ENCODE measurements around the gene STK24.
"Not testable (repeated sequence)": the region's sequence is repeated elsewhere in the genome, so short reads cannot be mapped to it uniquely, and the experiment has no call there.

STK24 gene

DNA sequence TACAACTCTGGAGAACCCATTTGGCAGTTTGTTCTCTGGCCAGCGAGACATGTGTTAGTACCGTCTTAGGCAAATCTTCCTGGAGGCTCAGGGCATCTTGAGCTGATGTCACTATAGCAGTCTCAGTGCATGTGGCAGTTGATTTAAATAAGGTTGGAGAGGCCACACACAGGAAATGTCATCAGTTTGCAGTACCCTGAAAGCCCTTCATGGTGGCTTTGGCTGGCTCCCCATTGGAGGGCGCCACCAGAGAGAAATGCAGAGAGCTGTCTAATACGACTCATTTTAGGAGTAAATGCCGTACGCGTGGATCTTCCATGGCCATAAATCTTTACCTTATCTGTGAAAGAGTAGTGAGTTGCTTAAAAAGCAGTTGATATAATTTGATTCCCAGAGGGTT, 163.1 kb downstream of the STK24 start:
- no peak for FAIRE-seq
- no peak for DNase-seq (ENCODE audit: low spot score)

DNA sequence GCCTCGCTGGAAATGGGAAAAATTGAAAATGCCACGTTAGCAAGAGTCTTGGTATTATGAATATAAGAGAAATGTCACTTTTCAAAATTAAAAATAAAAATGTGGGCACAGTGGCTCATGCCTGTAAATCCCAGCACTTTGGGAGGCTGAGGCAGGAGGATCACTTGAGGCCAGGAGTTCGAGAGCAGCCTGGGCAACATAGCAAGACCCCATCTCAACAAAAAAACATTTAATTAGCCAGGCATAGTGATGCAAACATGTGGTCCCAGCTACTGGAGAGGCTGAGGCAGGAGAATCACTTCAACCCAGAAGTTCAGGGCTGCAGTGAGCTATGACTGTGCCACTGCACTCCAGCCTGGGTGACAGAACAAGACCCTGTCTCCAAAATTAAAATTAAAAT, 163.6 kb downstream of the STK24 start:
- not testable (repeated sequence) for FAIRE-seq; DNase-seq (ENCODE audit: low spot score)

DNA sequence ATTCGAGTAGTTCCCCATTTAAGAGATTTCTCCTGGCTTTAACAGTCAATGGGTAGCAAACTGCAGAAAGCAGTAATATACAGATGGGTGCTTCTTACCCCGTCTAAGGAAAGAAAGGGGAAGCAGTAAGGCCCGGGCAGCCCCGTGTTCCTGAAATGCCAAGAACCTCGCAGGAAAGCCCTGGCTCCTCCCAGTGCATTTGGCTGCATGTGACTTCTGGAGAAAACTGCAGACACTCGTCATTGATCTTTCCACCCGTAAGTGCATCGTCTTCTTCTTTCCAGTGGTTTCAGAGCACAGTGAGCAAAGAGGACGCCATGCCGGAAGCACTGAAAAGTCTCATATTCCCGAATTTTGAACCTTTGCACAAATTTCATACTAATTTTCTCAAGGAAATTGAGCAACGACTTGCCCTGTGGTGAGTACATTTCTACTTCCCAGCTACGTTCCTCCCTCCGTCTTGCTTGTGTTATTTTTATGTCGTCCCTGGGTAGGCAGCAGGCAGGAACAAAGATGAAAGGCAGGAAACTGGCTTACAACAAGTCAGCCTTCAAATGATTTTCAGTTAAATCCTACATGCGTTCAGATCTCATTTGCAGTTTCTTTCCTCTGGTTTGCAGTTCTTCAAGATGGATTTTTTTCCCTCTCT, 165.2 kb downstream of the STK24 start:
- FAIRE-seq: no peak
- no peak for DNase-seq (ENCODE audit: low spot score)

DNA sequence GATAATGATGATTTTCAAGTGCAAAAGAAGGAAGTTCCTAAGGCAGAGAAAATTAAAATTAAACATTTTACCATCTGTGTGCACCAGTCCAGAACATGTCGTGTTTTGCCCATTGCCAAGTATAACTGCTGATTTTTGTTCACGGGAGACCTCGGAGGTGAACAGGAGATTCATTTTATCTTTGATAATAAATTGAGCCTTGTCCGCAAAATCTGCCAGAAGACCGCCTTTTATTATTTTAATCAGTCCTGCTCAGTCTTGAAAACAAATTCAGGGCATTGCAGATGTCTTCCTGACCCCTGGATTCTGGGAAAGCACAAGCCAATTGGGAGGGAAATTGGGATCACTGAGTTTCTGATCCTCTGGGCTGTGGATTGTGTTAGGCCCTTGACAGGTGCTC, 165.9 kb downstream of the STK24 start:
- no peak for DNase-seq (ENCODE audit: low spot score)
- no peak for FAIRE-seq

DNA sequence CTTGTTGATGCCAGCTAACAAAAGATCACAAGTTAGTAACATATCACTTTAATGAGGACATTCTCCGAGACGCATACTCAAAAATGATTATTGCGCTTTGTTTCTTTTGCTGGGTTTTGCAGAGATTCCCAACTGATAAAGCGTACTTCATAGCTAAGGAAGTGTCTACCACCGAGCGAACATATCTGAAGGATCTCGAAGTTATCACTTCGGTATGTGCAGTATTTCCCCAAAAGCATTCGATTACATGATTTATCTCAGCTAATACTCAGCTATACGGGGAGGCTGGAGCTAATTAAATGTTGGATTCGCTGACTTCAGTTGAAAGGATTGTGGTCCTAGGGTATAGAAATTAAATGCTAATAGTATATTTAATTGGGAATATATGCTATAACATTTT, 166.3 kb downstream of the STK24 start:
- DNase-seq (ENCODE audit: low spot score) (no peak), FAIRE-seq (no peak)

DNA sequence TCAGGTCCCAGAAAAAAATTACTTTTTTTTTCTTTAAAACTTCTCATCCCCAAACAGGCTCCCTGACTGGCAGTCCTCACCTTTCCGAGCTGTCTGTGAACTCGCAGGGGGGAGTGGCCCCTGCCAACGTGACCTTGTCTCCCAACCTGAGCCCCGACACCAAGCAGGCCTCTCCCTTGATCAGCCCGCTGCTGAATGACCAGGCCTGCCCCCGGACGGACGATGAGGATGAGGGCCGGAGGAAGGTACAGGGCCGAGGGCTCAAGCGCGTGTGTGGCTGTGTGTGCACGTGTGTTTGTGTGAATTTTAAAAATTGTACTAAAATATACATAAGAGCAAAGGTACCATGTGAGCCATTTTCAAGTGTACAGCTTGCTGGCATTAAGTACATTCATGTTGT, 167.6 kb downstream of the STK24 start:
- no peak for FAIRE-seq
- no peak for DNase-seq (ENCODE audit: low spot score)

DNA sequence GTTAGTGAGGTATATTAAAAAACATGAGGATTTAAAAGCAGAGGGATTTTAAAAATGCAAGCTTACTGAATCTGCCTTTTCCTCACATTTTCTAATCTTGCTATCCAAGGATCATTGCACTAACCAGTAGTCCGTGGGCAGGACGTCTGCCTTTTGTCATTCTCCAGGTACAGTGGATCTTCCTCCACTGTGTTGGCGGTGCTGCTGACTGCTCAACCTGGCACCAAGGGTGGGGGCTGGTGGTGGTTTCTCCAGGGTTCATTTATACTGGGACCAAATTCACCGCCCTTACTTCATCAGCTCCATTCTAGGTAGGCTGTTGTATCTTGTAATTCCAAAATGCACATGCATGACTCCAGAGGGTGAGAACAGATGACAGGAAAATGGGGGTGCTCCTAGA, 169.3 kb downstream of the STK24 start:
- FAIRE-seq: no peak
- DNase-seq (ENCODE audit: low spot score): no peak

DNA sequence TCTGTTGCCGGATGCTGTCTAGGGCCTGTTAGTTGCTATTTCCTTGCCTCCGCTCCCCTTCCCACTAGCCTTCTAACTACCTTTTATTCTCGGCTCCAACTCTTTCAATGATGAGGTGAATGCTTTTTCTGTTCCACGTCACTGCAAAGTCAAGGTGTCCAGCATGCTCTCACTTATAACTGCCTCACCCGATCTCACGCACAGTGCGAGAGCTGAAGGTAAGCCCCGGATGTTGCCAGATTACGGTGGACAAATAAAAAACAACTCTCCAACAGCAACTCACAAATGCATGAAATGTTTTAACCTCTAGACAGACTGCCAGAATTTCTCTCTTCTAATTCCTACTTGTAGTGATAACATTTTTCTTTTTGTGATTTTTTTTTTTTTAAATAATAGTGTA, 169.9 kb downstream of the STK24 start:
- no peak for DNase-seq (ENCODE audit: low spot score)
- FAIRE-seq: no peak

DNA sequence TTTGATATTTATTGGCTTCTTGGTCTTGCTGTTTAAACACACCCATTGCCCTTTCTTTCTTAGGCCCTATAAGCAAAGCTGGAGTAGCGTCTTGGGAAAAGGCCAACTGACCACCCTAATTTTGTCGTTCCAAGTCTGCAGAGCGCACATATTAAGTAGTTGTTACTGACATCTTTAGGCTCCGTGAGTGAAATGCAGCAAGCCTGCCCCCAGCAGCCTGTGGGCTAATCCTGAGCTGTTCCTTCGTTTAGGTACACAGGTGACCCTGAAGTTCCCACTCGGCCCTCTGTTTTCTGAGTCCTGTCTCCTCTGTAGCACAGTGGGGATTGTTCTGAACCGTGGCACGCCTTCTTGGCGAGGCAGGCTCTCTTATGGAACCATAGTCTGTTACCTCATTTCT, 170.5 kb downstream of the STK24 start:
- no peak for FAIRE-seq

DNA sequence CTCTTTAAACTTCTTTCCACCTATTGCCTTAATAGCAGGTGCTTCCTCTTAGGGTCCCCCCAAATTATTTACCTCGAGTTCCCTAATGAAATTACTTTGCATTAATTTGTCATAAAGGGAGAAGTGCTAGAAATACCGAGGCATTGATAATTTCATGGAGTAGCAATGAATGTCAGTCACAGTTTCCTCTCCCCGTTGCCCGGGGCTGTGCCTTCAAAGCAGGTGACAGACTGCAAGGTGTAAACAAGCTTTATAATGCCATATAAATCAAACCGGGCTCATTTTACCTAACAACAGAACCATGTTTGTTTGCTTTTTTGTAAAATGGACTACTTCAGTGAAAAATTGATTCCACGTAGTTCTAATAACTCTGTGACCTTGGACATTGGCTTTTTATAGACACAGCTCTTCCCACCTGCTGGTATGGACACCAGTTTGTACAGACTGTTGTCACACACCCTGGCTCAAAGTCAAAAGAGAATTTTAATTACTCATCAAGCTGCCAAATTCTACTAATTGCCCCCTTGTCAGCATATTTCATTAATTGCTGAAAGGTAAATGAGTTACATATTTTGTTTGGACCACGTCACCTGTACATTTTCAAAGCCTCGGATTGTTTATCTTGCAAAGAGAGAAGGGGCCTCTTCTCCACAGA, 171.1 kb downstream of the STK24 start:
- FAIRE-seq (no peak), DNase-seq (ENCODE audit: low spot score) (no peak)

More for the DNA sequence above, 170.5 kb downstream of the STK24 start:
- no peak for DNase-seq (ENCODE audit: low spot score)

DNA sequence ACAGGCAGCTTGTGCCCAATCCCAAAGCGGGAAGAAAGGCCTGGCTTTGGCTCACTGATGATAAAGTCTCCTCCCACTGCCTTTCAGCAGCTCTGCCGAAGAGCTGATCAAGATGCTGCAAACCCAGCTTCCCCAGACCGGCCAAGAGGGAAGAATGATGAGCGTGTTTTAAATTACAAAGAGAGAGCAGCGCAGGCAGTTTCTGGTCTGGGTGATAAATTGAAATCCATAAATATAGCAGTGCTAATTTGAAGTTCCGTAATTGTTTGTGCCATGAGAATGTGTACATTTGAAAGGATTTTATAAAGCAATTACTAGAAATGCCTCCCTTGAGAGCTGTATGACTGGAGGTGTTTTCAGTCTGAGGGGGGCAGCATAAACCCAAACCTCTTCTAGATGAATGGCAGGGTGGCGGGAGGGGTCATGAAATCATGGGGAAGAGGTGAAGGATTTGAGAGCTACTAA, 171.8 kb downstream of the STK24 start:
- DNase-seq (ENCODE audit: low spot score): no peak
- no peak for FAIRE-seq

DNA sequence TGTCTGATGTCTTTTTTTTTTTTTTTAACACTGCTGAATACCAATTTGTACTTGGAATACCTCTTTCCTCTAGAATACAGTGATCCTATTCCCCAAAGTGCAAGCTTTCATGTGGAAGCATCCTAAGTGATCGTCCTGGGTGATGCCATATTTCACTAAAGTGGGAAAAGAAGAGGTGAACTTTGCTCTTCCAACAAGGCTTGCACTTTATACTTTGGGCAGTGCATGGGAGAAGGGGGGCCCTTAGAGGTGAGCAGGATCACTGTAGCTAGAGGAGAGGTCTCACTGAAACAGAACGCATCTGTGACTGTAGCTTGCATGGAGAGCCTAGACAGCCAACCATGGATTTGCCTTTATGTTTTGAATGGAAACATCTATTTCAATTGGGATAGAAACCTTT, 173.8 kb downstream of the STK24 start:
- no peak for FAIRE-seq

DNA sequence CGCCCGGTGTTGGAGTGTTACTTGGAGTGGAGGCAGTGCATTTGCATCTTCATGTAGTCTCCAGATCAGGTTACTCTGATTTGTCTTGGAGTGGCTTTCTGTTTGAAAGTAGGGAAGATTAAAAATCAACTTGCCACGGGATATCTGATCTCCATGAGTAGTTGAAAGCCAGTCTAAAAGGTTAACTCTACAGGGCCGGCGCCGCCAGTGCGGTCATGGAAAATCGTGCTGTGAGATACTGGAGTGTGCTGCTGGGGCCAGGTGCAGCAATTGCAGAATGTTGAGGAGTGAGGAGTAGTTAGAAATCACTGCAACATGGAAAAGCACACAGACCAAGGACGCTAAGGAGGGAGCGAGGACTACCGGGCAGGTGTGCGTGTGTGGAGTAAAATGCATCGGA, 175.0 kb downstream of the STK24 start:
- FAIRE-seq: no peak

More for the DNA sequence above, 173.8 kb downstream of the STK24 start:
- no peak for DNase-seq (ENCODE audit: low spot score)

DNA sequence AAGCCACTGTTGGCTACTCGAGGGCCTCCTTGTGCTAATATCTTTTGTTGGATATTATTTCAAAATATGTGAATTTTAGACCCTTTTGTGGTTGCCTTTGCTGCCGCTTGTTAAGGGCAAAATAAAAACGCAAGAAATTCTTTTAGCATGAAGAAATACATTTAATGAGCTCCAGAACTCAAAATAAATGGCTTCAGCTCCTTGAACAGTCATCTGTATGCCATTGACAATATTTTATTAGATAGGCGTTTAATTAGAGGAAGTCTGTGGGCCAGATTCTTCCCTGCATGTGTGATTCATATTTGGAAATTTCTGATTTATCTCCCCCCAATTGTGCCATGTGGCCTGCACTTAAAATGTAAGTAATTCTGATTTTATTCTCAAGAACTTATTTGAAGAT, 177.2 kb downstream of the STK24 start:
- DNase-seq (ENCODE audit: low spot score) (no peak), FAIRE-seq (no peak)

More for the DNA sequence above, 175.0 kb downstream of the STK24 start:
- no peak for DNase-seq (ENCODE audit: low spot score)

DNA sequence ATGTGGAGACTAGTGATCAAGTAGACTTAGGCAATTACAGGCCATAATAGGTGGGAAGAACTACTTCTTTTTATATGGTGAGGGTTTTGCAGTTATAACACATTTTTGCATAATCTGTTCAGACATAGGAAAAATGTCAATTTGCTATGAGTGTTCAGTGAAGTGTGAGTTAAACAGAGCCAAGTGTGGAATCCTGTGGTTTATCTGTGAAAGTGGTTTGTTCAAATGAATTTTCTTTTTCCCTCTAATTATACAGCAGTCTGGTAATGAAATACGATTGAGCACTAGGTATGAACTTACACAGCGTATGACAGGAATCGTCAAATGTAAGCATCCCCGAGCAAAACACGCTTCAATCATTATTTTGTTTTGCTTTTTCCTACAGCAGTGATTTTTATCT, 178.3 kb downstream of the STK24 start:
- FAIRE-seq (no peak), DNase-seq (ENCODE audit: low spot score) (no peak)

DNA sequence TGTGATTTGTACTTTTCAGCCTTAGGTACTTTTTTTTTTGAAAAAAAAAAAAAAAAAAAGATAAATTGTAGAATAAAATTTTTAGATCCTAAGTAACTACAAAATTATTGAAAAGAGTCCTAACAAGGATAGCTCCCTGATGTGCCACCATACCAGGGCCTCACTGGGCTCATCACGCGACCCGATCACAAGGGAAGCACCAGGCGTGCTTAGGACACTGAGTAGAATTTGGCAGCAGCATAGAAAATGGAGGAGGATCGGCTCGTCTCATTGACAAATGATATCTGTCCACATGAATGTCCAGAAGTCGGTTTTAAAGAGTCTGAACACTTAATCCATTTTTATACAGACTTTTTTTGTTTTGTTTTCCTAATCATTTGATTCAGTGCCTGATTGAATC, 179.0 kb downstream of the STK24 start:
- FAIRE-seq (no peak), DNase-seq (ENCODE audit: low spot score) (no peak)

DNA sequence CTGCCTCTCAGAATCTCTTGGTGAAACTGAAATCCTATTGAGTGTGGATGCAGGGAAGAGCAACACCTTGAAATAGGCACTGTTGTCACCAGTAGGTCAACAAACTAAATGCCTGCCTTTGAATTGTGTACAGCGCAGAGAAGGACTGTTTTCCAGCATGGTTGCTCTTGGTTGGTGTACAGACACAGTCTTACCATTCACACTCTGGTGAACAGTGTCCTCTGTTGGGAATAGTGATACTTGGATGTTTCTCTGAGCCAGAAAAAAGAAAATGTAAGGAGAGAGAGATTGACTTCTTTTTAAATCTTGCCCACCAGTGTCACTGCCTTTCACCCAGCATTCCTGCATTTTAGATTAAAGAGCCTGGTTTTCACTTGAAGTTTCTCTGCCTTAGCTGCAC, 179.7 kb downstream of the STK24 start:
- DNase-seq (ENCODE audit: low spot score) (no peak), FAIRE-seq (no peak)

DNA sequence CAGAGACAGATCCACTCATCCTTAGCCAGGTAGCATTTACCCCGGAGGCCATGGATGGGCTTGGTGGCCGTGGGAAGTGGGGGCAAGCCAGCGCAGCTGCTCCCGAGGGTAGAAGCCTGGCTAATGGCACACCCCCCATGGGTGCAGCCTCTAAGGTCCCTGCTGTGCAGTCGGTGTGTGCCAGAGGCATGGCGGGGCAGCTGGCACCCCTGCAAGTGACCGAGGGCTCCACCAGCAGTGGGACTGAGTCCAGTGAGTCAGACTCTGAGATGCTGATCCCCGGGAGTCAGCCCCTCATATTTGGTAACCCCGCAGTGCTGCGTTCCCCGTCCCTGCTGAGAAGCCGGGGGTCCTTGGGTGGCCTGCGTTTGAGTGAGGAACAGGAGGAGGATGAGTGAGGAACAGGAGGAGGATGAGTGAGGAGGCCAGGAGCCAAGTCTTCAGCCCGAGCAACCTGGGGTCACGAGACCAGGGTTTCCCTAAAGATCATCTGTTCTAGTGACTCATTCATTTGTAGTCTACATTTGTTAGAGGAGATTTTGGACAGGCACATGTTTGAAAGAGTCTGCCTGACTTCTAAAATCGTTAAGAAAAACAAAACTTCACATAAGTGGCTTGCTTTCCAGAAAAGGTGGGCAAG, 180.7 kb downstream of the STK24 start:
- DNase-seq (ENCODE audit: low spot score) (no peak), FAIRE-seq (no peak)

All from urothelium cell line (cell line).